ENCODE data around the gene CKLF. TPM values are rescaled to one million over a fixed set of nuclear protein-coding genes. Genes with fewer than 3 reads are reported as not detected.

CKLF gene
- total RNA-seq, 1 experiment from 2014 or later: 47.9 TPM

GRCh38 chr16:66543541-66543940, 8.8 kb upstream of the CKLF start:
- Histone ChIP-seq H3K4me3 (ENCODE audit: low read depth, low read length, poor library complexity, severe bottlenecking) (no peak overlapping the region), H3K36me3 (ENCODE audit: insufficient read depth, low read length, poor library complexity, severe bottlenecking) (no peaks in the 10 kb centered on the region), H3K4me1 (ENCODE audit: insufficient read depth, low read length, poor library complexity, severe bottlenecking) (no peaks in the 10 kb centered on the region), H3K9me3 (ENCODE audit: low read depth, low read length, poor library complexity, severe bottlenecking) (no peaks in the 10 kb centered on the region), H3K27me3 (replicated peaks; ENCODE audit: insufficient read depth, low read depth, low read length, poor library complexity) (no peaks in the 10 kb centered on the region), H3K27ac (ENCODE audit: low read depth, low read length, poor library complexity, severe bottlenecking) (no peak overlapping the region)
- TF ChIP-seq CTCF (conservative IDR thresholded peaks at IDR 0.05; ENCODE audit: low read depth, low read length) (no peak), EZH2 (IDR thresholded peaks at IDR 0.05; ENCODE audit: borderline replicate concordance, low read depth, low read length, poor library complexity, severe bottlenecking) (no peak)
- intact Hi-C loops (cut with micrococcal nuclease; ENCODE audit: unreplicated experiment): no loop called here
- BruUV-seq (replicated peaks): no TSS peak
- CTCF ChIA-PET: no interaction called here
- DNase-seq (ENCODE audit: low spot score): no peak
- POLR2A ChIA-PET (ENCODE audit: low non-redundant PET): no interaction called here

- DNase-seq (ENCODE audit: low spot score): no peak
- no peak for TF ChIP-seq CTCF (conservative IDR thresholded peaks at IDR 0.05; ENCODE audit: low read depth, low read length)
- TF ChIP-seq EZH2 (IDR thresholded peaks at IDR 0.05; ENCODE audit: borderline replicate concordance, low read depth, low read length, poor library complexity, severe bottlenecking): no peak
- POLR2A ChIA-PET (ENCODE audit: low non-redundant PET): no interaction called here
- H3K4me1 ChIP-seq (ENCODE audit: insufficient read depth, low read length, poor library complexity, severe bottlenecking): peaks cover 3% of the 10 kb centered on the region
- intact Hi-C loops (cut with micrococcal nuclease; ENCODE audit: unreplicated experiment): no loop called here
- H3K36me3 ChIP-seq (ENCODE audit: insufficient read depth, low read length, poor library complexity, severe bottlenecking): no peaks in the 10 kb centered on the region
- BruUV-seq (replicated peaks): no TSS peak
- CTCF ChIA-PET: interaction anchor here (1.0 kb wide), 1 partner anchor 64 kb away, joined by 3 read pairs; no protein-coding TSS in a partner anchor
- no peak overlapping the region for H3K4me3 ChIP-seq (ENCODE audit: low read depth, low read length, poor library complexity, severe bottlenecking)
- no peaks in the 10 kb centered on the region for H3K9me3 ChIP-seq (ENCODE audit: low read depth, low read length, poor library complexity, severe bottlenecking)
- no peak overlapping the region for H3K27ac ChIP-seq (ENCODE audit: low read depth, low read length, poor library complexity, severe bottlenecking)
- no peaks in the 10 kb centered on the region for H3K27me3 ChIP-seq (replicated peaks; ENCODE audit: insufficient read depth, low read depth, low read length, poor library complexity)
Observed at GRCh38 chr16:66544016-66544757, 8.2 kb upstream of the CKLF start.

GRCh38 chr16:66547101-66547989, 5.0 kb upstream of the CKLF start:
- ChIA-PET POLR2A (ENCODE audit: low non-redundant PET) (no interaction called here), CTCF (no interaction called here)
- no peaks in the 10 kb centered on the region for H3K36me3 ChIP-seq (ENCODE audit: insufficient read depth, low read length, poor library complexity, severe bottlenecking)
- DNase-seq (ENCODE audit: low spot score): no peak
- intact Hi-C loops (cut with micrococcal nuclease; ENCODE audit: unreplicated experiment): no loop called here
- no peak overlapping the region for H3K4me3 ChIP-seq (ENCODE audit: low read depth, low read length, poor library complexity, severe bottlenecking)
- H3K4me1 ChIP-seq (ENCODE audit: insufficient read depth, low read length, poor library complexity, severe bottlenecking): peaks cover 11% of the 10 kb centered on the region
- BruUV-seq (replicated peaks): no TSS peak
- no peak for TF ChIP-seq EZH2 (IDR thresholded peaks at IDR 0.05; ENCODE audit: borderline replicate concordance, low read depth, low read length, poor library complexity, severe bottlenecking)
- TF ChIP-seq CTCF (conservative IDR thresholded peaks at IDR 0.05; ENCODE audit: low read depth, low read length): no peak
- no peak overlapping the region for H3K27ac ChIP-seq (ENCODE audit: low read depth, low read length, poor library complexity, severe bottlenecking)
- no peaks in the 10 kb centered on the region for H3K9me3 ChIP-seq (ENCODE audit: low read depth, low read length, poor library complexity, severe bottlenecking)
- H3K27me3 ChIP-seq (replicated peaks; ENCODE audit: insufficient read depth, low read depth, low read length, poor library complexity): no peaks in the 10 kb centered on the region

Measured in A673 (cell line).